ENCODE data around the gene MOSPD2. TPM values are rescaled to one million over a fixed set of nuclear protein-coding genes. Genes with fewer than 3 reads are reported as not detected.

Gene MOSPD2
- total RNA-seq, 1 experiment from 2014 or later = 59.7 TPM

- no peaks in the 10 kb centered on the region for H3K9me3 ChIP-seq (ENCODE audit: low read length)
- H2AFZ ChIP-seq (ENCODE audit: low read length) = no peak overlapping the region
- no peaks in the 10 kb centered on the region for H4K20me1 ChIP-seq (ENCODE audit: insufficient read depth, low read depth, low read length)
- no peaks in the 10 kb centered on the region for H3K36me3 ChIP-seq (ENCODE audit: insufficient read depth, low read length)
- peak overlapping the region; percentile 98 for H3K27ac ChIP-seq (ENCODE audit: low read length)
- DNase-seq = peak; percentile 91
- H3K27me3 ChIP-seq (ENCODE audit: low read length) = no peaks in the 10 kb centered on the region
- peak overlapping the region; percentile 43 for H3K4me3 ChIP-seq (ENCODE audit: low read length)
- H3K79me2 ChIP-seq (ENCODE audit: low read length) = no peaks in the 10 kb centered on the region
- H3K9ac ChIP-seq (ENCODE audit: low read length) = peak overlapping the region; percentile 64
- peak overlapping the region; percentile 63 for H3K4me2 ChIP-seq (ENCODE audit: low read depth, low read length, poor library complexity, severe bottlenecking)
- no peaks in the 10 kb centered on the region for H3K9me2 ChIP-seq (replicated peaks; ENCODE audit: insufficient read depth, low read length)
- peaks cover 74% of the 10 kb centered on the region for H3K4me1 ChIP-seq (ENCODE audit: low read length)
Observed at GRCh38 chrX:14946606-14947155, 73.5 kb downstream of the MOSPD2 start.

GRCh38 chrX:14948691-14949090 is 75.5 kb downstream of the MOSPD2 start:
- Histone ChIP-seq H3K36me3 (ENCODE audit: insufficient read depth, low read length) (no peaks in the 10 kb centered on the region), H3K27ac (ENCODE audit: low read length) (peak overlapping the region; percentile 98)

GRCh38 chrX:14956813-14957582 is 83.8 kb downstream of the MOSPD2 start:
- Histone ChIP-seq H3K27me3 (ENCODE audit: low read length) (no peaks in the 10 kb centered on the region), H2AFZ (ENCODE audit: low read length) (peak overlapping the region; percentile 61), H3K4me3 (ENCODE audit: low read length) (no peak overlapping the region), H3K4me1 (ENCODE audit: low read length) (peaks cover 25% of the 10 kb centered on the region), H3K36me3 (ENCODE audit: insufficient read depth, low read length) (no peaks in the 10 kb centered on the region), H3K79me2 (ENCODE audit: low read length) (no peaks in the 10 kb centered on the region), H3K9me2 (replicated peaks; ENCODE audit: insufficient read depth, low read length) (no peaks in the 10 kb centered on the region), H3K9me3 (ENCODE audit: low read length) (0 out of 2 replicates have a peak, but pooled peaks cover 6% of the 10 kb centered on the region), H3K27ac (ENCODE audit: low read length) (peak overlapping the region; percentile 28; the same call in 1 of the 2 replicates), H4K20me1 (ENCODE audit: insufficient read depth, low read depth, low read length) (no peaks in the 10 kb centered on the region), H3K4me2 (ENCODE audit: low read depth, low read length, poor library complexity, severe bottlenecking) (no peak overlapping the region), H3K9ac (ENCODE audit: low read length) (no peak overlapping the region)
- no peak for DNase-seq

More at GRCh38 chrX:14948691-14949090, 75.5 kb downstream of the MOSPD2 start:
- no peaks in the 10 kb centered on the region for H3K27me3 ChIP-seq (ENCODE audit: low read length)
- DNase-seq = no peak
- no peaks in the 10 kb centered on the region for H3K79me2 ChIP-seq (ENCODE audit: low read length)
- 0 out of 2 replicates have a peak overlapping the region, but pooled peaks have one; percentile 3 for H3K4me3 ChIP-seq (ENCODE audit: low read length)
- peaks cover 76% of the 10 kb centered on the region for H3K4me1 ChIP-seq (ENCODE audit: low read length)
- H3K9me2 ChIP-seq (replicated peaks; ENCODE audit: insufficient read depth, low read length) = no peaks in the 10 kb centered on the region
- peak overlapping the region; percentile 31 for H3K9ac ChIP-seq (ENCODE audit: low read length)
- H4K20me1 ChIP-seq (ENCODE audit: insufficient read depth, low read depth, low read length) = no peaks in the 10 kb centered on the region
- H3K9me3 ChIP-seq (ENCODE audit: low read length) = no peaks in the 10 kb centered on the region
- H3K4me2 ChIP-seq (ENCODE audit: low read depth, low read length, poor library complexity, severe bottlenecking) = peak overlapping the region; percentile 42
- no peak overlapping the region for H2AFZ ChIP-seq (ENCODE audit: low read length)

- H3K79me2 ChIP-seq (ENCODE audit: low read length) = no peaks in the 10 kb centered on the region
- H3K9me2 ChIP-seq (replicated peaks; ENCODE audit: insufficient read depth, low read length) = no peaks in the 10 kb centered on the region
- H3K4me2 ChIP-seq (ENCODE audit: low read depth, low read length, poor library complexity, severe bottlenecking) = no peak overlapping the region
- H3K4me1 ChIP-seq (ENCODE audit: low read length) = peaks cover 18% of the 10 kb centered on the region
- H3K27me3 ChIP-seq (ENCODE audit: low read length) = no peaks in the 10 kb centered on the region
- peak overlapping the region; percentile 47 for H3K27ac ChIP-seq (ENCODE audit: low read length)
- no peak for DNase-seq
- peak overlapping the region; percentile 92 for H2AFZ ChIP-seq (ENCODE audit: low read length)
- H4K20me1 ChIP-seq (ENCODE audit: insufficient read depth, low read depth, low read length) = no peaks in the 10 kb centered on the region
- 0 out of 2 replicates have a peak overlapping the region, but pooled peaks have one; percentile 0 for H3K9ac ChIP-seq (ENCODE audit: low read length)
- no peaks in the 10 kb centered on the region for H3K36me3 ChIP-seq (ENCODE audit: insufficient read depth, low read length)
- no peak overlapping the region for H3K4me3 ChIP-seq (ENCODE audit: low read length)
- no peaks in the 10 kb centered on the region for H3K9me3 ChIP-seq (ENCODE audit: low read length)
Observed at GRCh38 chrX:14963447-14964236, 90.4 kb downstream of the MOSPD2 start.

- no peaks in the 10 kb centered on the region for H3K79me2 ChIP-seq (ENCODE audit: low read length)
- H3K4me3 ChIP-seq (ENCODE audit: low read length) = no peak overlapping the region
- no peaks in the 10 kb centered on the region for H3K9me2 ChIP-seq (replicated peaks; ENCODE audit: insufficient read depth, low read length)
- H2AFZ ChIP-seq (ENCODE audit: low read length) = no peak overlapping the region
- no peak for DNase-seq
- H3K4me1 ChIP-seq (ENCODE audit: low read length) = peaks cover 14% of the 10 kb centered on the region
- no peak overlapping the region for H3K4me2 ChIP-seq (ENCODE audit: low read depth, low read length, poor library complexity, severe bottlenecking)
- no peaks in the 10 kb centered on the region for H4K20me1 ChIP-seq (ENCODE audit: insufficient read depth, low read depth, low read length)
- no peak overlapping the region for H3K9ac ChIP-seq (ENCODE audit: low read length)
- no peaks in the 10 kb centered on the region for H3K27me3 ChIP-seq (ENCODE audit: low read length)
- H3K27ac ChIP-seq (ENCODE audit: low read length) = no peak overlapping the region
- no peaks in the 10 kb centered on the region for H3K36me3 ChIP-seq (ENCODE audit: insufficient read depth, low read length)
- H3K9me3 ChIP-seq (ENCODE audit: low read length) = no peaks in the 10 kb centered on the region
Observed at GRCh38 chrX:14964500-14964899, 91.3 kb downstream of the MOSPD2 start.

Other genes starting within 250 kb of the MOSPD2 start
- gene FANCB, start 352 bp upstream of the MOSPD2 start, total RNA-seq (2014; rRNA removed; shearing (Covaris generic); ENCODE audit: low replicate concordance) = 10.0 and 22.4 TPM in 2 replicates